Measurements from ENCODE around the gene TRMT11. TPM values are rescaled to one million over a fixed set of nuclear protein-coding genes. Genes with fewer than 3 reads are reported as not detected.

The TRMT11 gene
- total and polyA plus RNA-seq, 2 of the 8 experiments (the other 6 are each of a cell fraction or from before 2014, with no cell fraction given), result 19.7 to 32.4 TPM

DNA sequence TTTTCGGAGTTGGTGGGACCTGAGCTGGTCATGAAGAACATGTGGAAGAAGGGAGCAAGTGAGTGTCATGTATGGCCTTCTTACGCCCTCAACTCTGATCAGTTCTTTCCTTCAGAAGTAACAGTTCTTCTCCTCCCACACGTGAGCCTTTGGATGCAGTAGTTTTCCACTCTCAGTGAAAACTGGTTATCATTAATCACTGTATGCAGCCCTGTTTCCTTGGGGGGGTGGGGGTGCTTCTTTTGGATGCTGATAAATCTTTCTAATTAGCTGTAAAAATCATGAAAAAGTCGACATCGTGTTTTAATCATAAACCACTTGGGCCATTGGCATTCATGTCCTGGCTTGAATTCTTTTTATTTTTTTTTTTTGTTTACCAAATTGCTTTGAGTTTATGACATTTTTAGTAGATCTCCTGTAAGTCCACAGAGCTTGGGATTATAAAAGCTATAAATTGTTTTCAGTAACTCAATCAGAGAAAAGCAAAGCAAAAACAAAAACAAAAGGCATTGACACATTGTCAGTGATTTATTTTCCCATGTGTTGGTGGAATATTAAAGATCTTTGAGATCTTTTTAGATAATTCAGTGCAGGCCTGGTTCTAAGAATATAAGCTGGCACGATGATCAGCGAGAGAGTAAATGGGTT lies 84.8 kb downstream of the TRMT11 start:
- H3K18ac ChIP-seq (ENCODE audit: extremely low read depth, low read length), result no peak overlapping the region
- H3K23ac ChIP-seq (ENCODE audit: insufficient read length), result no peak overlapping the region
- no peaks in the 10 kb centered on the region for H3K9me3 ChIP-seq (ENCODE audit: insufficient read depth in 2 of 2, low read depth in 1 of 2, low read length in 1 of 2)
- H3K4me2 ChIP-seq (ENCODE audit: insufficient read depth in 1 of 2, low read depth in 2 of 2, low read length in 2 of 2), result no peak overlapping the region
- H2BK15ac ChIP-seq (ENCODE audit: low read length), result no peak overlapping the region
- H3K9ac ChIP-seq (replicated peaks in 1 of 4; ENCODE audit: extremely low read depth in 1 of 4, low read depth in 3 of 4, low read length in 3 of 4), result no peak overlapping the region
- no peak overlapping the region for H2BK12ac ChIP-seq (ENCODE audit: low read depth, low read length)
- no peak overlapping the region for H2BK120ac ChIP-seq (replicated peaks; ENCODE audit: low read depth, low read length)
- no peak overlapping the region for H3K56ac ChIP-seq (replicated peaks; ENCODE audit: insufficient read length, low read depth, low read length)
- H3K4me1 ChIP-seq (replicated peaks in 1 of 4; ENCODE audit: control insufficient read depth in 3 of 4, insufficient read depth in 4 of 4, low read length in 3 of 4), result no peaks in the 10 kb centered on the region
- DNase-seq (ENCODE audit: low read depth in 1 of 2, low spot score in 2 of 2) (no peak), FAIRE-seq (no peak)
- no peaks in the 10 kb centered on the region for H3K23me2 ChIP-seq (ENCODE audit: low read depth, low read length)
- H3K27me3 ChIP-seq (replicated peaks in 1 of 4; ENCODE audit: control insufficient read depth in 3 of 4, extremely low read depth in 1 of 4, insufficient read depth in 3 of 4, low read length in 3 of 4), result no peaks in the 10 kb centered on the region
- no peaks in the 10 kb centered on the region; a peak in 2 of 8 replicates for H3K36me3 ChIP-seq (ENCODE audit: control insufficient read depth in 2 of 4, insufficient read depth in 4 of 4, low read length in 3 of 4)
- H2AFZ ChIP-seq (ENCODE audit: low read length), result no peak overlapping the region
- H3K14ac ChIP-seq (ENCODE audit: insufficient read length), result no peak overlapping the region
- TF ChIP-seq JUND (IDR thresholded peaks at IDR 0.05; ENCODE audit: low read length) (no peak), HDAC2 (IDR thresholded peaks at IDR 0.05; ENCODE audit: borderline replicate concordance in 1 of 2, low read depth in 2 of 2, low read length in 2 of 2) (no peak), TAF7 (optimal IDR thresholded peaks at IDR 0.05; ENCODE audit: borderline replicate concordance, low read depth, low read length) (no peak), RBBP5 (IDR thresholded peaks at IDR 0.05; ENCODE audit: borderline replicate concordance, low read depth, low read length) (no peak), EP300 (IDR thresholded peaks at IDR 0.05; ENCODE audit: borderline replicate concordance in 1 of 2, low read depth in 2 of 2, low read length in 2 of 2) (no peak), POLR2AphosphoS5 (IDR thresholded peaks at IDR 0.05; ENCODE audit: low read depth, low read length) (no peak), SUZ12 (IDR thresholded peaks at IDR 0.05; ENCODE audit: low read length) (no peak)
- WGBS, 2 experiments (ENCODE audit: extremely low coverage in 1 of 2, insufficient coverage in 1 of 2, insufficient read length in 1 of 2, insufficient replicate concordance in 2 of 2, low coverage in 1 of 2, low lambda C conversion rate in 2 of 2, missing lambda C conversion rate in 1 of 2), result 92% methylated on average over 7 of the region's 7 CpGs; no CpG with 5 or more reads in 1 of the 2 experiments
- no peak overlapping the region for H3K27ac ChIP-seq (ENCODE audit: low read depth, low read length)
- POLR2A ChIA-PET (ENCODE audit: partially characterized antibody), result interaction anchor here (1.0 to 1.3 kb wide), 3 partner anchors 8 to 12 kb away, joined by 3 read pairs; no protein-coding TSS in a partner anchor
- no peaks in the 10 kb centered on the region for H3K79me1 ChIP-seq (ENCODE audit: low read depth, low read length)
- H4K5ac ChIP-seq (ENCODE audit: insufficient read length, low read depth, low read length), result no peak overlapping the region
- CTCF ChIA-PET (ENCODE audit: partially characterized antibody), result interaction anchor here (1.1 to 1.8 kb wide), 2 partner anchors 18 to 80 kb away, joined by 3 to 4 read pairs; no protein-coding TSS in a partner anchor
- H2BK5ac ChIP-seq (ENCODE audit: low read depth, low read length), result no peak overlapping the region
- H4K91ac ChIP-seq (replicated peaks; ENCODE audit: insufficient read length, low read length), result no peak overlapping the region
- no peaks in the 10 kb centered on the region for H3K79me2 ChIP-seq (ENCODE audit: control insufficient read depth in 1 of 2, insufficient read depth in 2 of 2, low read length in 2 of 2)
- H3K4ac ChIP-seq (replicated peaks; ENCODE audit: insufficient read length, low read depth, low read length), result no peak overlapping the region
- H3K4me3 ChIP-seq (ENCODE audit: extremely low read depth in 1 of 4, insufficient read depth in 2 of 4, low read depth in 3 of 4, low read length in 4 of 4), result no peak overlapping the region
- H2AK5ac ChIP-seq (ENCODE audit: low read depth, low read length), result no peak overlapping the region
- no peak overlapping the region for H4K8ac ChIP-seq (ENCODE audit: extremely low read depth, insufficient read depth, low read length)
- no peak overlapping the region for H2BK20ac ChIP-seq (ENCODE audit: low read length)
- no peaks in the 10 kb centered on the region for H4K20me1 ChIP-seq (replicated peaks in 1 of 2; ENCODE audit: control insufficient read depth in 1 of 2, insufficient read depth in 2 of 2, low read length in 2 of 2)
